Measurements from ENCODE around the gene TBK1.

DNA sequence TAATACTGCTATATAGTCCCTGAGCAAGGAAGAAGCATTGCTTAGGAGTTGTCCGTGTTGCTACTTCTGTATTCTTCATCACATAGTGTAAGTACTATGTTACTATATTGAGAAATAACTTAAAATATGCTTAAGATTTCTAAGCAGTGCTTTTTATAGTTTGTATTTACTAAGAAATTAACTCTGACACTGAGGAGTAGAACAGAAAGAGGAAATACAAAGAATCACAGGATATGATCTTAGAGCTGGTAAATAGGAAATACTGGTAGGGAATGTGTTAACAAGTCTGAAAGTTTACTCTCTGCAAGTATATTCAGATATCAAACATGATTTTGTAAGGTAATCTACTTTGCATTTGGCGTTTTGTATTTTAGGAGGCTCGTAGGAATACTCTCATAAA, 32.2 kb upstream of the TBK1 start:
- no peak for TF ChIP-seq POLR2A (IDR thresholded peaks at IDR 0.05; ENCODE audit: low read depth, low read length)
- TF ChIP-seq POLR2AphosphoS5 (IDR thresholded peaks at IDR 0.05; ENCODE audit: low read depth, low read length) = no peak

Measured in GM12892 (cell line).